GM19239 (cell line): Measurements from ENCODE around the gene SPATS2.

Experiments
- DNase-seq: peaks from one replicate; pipeline ENCODE4 v3.0.0; 2011; ENCODE audit warnings: low spot score; ENCODE audit not compliant: insufficient read length
- FAIRE-seq: peaks from 2 replicates; lab custom pipeline; 2011; peaks lifted over from hg19 to GRCh38; lab: Jason Lieb, UNC

SPATS2 gene

GRCh38 chr12:49536526-49537071 is 169.3 kb downstream of the SPATS2 start:
- no peak for FAIRE-seq
- no peak for DNase-seq

DNA sequence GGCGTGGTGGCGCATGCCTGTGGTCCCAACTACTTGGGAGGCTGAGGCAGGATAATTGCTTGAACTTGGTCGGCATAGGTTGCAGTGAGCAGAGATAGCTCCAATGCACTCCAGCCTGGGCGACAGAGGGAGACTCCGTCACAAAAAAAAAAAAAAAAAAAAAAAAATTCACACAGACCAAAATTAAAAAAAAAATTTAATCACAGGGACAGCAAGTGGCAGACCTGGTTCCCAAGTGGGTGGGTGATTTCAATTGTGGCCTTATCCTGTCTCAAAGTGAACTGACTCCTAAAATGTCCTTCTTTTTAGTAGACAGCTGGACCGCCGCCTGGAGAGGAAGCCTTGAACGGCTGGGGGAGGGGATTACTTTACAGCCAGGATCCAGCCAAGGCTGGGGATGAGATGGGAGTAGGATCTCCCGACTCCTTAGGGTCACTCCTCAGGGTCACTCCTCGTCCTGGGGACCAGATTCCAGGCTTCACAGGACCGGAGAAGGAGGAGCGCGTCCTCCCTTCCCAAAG is 170.0 kb downstream of the SPATS2 start:
- no peak for DNase-seq

DNA sequence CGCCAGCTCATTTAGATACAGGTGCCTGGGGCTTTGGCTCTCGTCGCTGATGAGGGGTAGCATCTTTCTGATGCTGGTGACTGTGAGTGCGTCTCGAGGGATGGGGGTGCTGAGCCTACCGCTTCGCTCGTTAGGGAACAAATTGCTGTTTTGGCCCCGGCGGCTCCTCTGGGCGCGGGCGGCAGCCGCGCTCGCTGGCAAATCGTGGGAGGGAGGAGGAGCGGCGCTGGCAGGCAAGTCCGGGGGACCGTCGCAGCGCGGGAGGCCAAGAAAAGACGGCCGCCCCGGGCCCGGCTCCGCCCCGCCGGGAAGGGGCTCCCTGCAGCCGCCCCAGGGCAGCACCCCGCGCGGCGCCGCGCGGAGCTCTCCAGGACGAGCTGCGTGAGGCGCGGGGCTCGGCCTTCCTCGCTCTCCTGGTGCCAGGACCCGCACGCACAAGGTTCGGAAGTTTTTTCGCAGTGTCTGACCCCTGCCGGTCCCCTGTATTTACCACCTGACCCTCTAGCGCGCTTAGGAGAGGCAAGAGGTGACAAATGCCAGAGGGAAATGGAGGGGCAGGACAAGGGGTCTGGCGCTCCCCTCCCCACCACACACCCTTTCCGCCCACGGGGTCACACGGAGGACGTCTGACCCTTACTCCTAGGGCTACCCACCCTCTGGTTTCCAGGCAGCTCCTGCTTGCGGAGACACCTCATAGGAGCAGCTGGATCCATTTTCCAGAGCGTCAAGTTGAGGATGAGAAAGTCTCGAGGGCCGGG is 170.7 kb downstream of the SPATS2 start:
- FAIRE-seq, result no peak
- no peak for DNase-seq

More for the DNA sequence above, 170.0 kb downstream of the SPATS2 start:
- FAIRE-seq, result no peak

DNA sequence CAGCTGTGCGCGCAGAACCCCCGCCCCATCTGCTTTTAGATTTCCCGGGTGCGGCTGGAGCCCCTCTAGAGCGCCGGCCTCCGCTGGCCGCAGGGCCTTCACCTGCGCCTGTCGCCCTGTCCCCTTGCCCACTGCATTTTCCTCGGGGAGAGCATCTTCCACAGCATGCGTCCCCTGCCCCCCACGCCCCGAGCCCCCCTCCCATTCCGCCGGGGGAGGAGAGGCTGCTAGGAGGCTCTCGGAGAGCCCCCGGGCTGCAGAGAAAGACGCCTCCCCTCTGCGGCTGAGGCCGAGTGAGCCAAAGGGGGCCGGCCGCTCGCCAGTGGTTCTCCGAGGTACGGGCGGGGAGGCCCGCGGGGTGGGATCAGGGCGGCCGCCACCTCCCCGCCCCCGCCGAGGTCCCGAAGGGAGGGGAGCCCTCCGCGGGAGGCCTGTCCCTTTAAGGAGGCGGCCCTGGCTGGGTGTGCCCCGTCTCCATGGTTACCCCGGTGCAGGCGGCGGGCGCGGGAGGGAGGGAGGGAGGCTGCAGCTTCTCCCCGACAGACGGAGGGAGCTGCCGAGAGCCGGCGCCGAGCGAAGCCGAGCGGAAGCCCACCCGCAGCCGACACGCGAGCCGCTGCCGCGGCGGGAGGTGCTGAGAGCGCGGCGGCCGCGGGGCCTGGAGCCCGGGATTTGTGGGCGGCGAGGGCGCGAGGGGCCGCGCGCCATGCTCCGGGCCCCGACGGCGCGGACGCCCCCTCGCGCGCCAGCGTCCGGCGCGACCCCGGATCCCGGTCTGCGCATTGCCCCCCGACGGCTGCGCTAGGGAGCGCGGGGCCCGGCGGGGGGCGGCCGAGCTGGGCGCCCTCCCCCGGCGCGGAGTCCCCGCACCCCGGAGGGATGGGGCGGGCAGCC is 171.5 kb downstream of the SPATS2 start, which contains the start of gene KCNH3:
Gene KCNH3, plus strand, starts transcription at position 521 of the 894 bp plus-strand sequence. CDS start 387 bp downstream, outside the sequence.
- FAIRE-seq (no peak), DNase-seq (peak; percentile 99)

- FAIRE-seq (no peak), DNase-seq (no peak)
Observed at GRCh38 chr12:49539406-49540228, 172.4 kb downstream of the SPATS2 start.

DNA sequence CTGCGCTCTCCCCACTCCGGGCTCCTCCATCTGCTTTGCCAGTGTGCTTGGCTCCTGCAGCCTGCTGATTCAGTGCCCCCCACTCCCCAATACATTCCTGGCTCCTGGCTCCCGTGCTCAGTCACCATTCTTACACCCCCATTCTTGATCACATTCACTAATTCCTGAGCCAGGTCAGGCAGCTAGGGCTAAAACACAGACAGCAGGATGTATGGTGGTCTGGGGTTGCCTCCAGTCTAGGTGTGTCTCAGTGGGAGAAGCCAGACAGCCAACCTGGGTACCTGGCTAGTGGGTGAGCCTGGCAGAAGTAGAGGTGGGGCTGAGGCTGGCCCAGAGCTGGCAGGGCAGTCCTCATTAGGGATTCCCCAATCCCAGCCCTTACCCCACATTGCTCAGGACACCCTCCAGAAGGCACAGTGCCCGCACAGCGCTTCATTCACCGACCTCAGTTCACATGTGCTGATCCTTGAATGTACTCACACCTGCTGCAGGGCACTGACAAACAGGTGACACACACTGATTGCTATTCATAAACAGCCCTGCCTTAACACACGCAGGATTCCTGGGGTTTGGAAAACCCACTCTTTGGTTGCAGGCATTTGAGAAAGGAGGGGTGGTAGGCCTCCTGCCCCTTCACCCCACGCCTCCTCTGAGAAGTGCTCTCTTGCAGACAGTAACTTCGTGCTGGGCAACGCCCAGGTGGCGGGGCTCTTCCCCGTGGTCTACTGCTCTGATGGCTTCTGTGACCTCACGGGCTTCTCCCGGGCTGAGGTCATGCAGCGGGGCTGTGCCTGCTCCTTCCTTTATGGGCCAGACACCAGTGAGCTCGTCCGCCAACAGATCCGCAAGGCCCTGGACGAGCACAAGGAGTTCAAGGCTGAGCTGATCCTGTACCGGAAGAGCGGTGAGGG is 173.2 kb downstream of the SPATS2 start:
- no peak for FAIRE-seq
- DNase-seq, result no peak

DNA sequence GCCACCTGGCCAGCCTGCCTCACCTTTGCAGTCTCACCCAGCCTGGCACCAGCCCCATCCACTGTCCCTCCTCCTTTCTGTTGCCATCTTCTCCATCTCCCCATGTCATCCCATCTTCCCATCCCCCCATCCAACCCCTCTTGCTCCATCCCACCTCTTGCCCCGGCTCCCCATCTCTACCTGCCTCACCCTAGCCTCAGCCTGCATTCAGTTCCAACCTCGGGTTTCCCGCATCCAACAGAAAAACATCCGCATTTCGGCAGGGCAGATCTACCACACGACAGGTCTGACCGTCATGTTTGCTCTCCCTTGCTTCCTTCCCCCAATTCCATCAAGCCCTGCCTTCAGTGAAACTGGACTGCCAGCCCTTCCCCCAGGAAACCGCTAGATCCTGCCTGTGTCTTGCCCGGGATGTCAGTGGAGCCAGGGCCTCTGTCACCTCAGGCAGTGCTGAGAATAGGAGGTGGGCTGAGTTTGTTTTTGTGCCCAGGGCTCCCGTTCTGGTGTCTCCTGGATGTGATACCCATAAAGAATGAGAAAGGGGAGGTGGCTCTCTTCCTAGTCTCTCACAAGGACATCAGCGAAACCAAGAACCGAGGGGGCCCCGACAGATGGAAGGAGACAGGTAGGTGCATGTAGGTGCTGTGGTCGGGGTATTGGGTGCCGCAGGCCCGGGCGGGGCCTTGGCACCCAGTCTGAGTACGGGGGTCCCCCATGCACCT is 174.0 kb downstream of the SPATS2 start:
- FAIRE-seq (no peak), DNase-seq (no peak)

DNA sequence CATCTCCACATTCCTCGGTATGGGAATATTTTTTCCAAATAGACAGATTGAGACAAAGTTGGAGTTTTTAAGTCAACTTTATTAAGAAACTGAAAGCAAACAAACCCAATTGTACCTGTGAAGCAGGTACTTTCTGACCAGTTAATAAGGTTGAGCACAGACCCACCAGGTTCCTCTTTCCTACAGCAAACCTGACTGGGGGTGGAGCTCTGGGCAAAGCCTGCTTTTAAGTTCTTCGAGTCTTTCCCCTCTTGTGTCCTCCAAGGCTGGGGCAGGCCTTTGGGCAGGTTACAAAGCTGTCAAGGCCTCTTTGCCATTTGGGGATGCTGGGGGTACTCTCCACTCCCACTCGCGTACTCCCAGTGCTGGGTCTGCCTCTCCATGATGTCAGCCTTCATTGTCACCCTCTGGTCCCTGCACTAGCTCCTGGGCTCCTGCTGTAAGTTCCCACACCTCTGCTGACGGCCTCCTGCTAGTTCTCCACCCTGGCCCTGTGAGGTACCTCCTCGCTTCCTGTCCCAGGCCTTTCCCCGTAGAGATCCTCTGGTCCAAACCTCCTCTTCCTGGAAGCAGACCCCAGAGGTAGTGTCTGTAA is 174.7 kb downstream of the SPATS2 start:
- no peak for FAIRE-seq
- DNase-seq, result no peak

DNA sequence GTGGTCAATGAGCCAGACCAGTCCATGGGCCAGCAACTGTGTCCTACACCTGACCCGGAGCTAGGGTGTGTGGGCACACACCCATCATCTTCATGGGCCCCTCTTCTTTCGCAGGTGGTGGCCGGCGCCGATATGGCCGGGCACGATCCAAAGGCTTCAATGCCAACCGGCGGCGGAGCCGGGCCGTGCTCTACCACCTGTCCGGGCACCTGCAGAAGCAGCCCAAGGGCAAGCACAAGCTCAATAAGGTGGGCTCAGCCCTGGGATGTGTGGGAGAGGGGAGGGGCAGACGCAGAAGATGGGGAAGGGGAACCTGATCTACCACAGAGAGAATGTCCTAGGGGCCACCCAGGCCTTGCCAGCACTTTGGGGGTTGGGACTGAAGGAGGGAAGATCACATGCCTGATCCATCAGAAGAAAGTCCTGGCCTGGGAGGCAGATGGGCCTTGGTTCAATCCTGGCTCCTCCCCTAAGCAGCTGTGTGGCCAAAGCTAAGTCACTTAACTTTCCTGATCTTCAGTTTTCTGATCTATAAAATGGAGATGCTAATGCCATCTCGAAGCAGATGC is 175.4 kb downstream of the SPATS2 start:
- DNase-seq, result no peak
- no peak for FAIRE-seq

GRCh38 chr12:49543221-49543913 is 176.1 kb downstream of the SPATS2 start:
- DNase-seq, result no peak
- FAIRE-seq, result no peak

GRCh38 chr12:49543914-49544815 is 176.9 kb downstream of the SPATS2 start:
- FAIRE-seq, result no peak

GRCh38 chr12:49545815-49546214 is 178.6 kb downstream of the SPATS2 start:
- DNase-seq, result no peak
- FAIRE-seq, result no peak

More at GRCh38 chr12:49543914-49544815, 176.9 kb downstream of the SPATS2 start:
- no peak for DNase-seq

- FAIRE-seq (no peak), DNase-seq (no peak)
Observed at GRCh38 chr12:49546481-49546880, 179.2 kb downstream of the SPATS2 start.

GRCh38 chr12:49547090-49547690 is 179.9 kb downstream of the SPATS2 start:
- no peak for FAIRE-seq
- DNase-seq, result no peak

DNA sequence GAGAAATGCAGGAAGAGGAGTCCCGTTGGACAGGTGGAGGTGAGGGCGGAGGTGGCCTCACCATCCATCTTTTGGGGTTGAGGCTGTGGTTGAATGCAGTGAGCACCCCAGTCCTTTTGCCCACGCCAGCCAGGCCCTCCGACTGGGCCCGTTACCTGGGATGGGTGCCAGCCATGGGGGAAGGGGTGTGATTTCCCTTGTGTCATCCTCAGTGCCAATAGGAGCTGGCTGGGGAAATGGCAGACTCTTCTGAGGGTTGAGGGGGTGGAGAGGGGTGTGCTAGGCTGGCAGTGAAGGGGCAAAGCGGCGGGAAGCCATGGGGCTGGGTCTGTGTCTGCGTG is 181.2 kb downstream of the SPATS2 start:
- FAIRE-seq (no peak), DNase-seq (no peak)
